ENCODE data around the gene TUT1. TPM values are rescaled to one million over a fixed set of nuclear protein-coding genes. Genes with fewer than 3 reads are reported as not detected.

Gene TUT1
- total RNA-seq, 1 experiment from 2014 or later = 19.9 TPM

DNA sequence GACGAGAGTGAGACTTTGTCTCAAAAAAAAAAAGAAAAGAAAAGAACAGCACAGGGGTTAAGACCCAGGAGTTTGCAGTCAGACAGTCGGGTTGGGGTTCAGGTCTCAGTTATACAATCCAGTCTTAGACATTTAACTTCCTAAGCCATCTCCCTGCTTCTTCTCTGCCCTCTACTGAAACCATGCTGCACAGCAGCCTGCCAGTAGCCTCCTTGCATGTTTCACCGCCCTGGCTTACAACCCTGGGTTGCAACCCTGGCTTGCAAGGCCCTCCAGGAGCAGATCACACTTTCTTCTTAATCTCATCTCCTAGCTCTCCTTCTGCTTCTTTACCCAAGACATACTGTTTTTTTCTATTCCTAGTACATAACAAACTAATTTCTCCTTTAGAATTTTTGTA, 36.4 kb upstream of the TUT1 start:
- Histone ChIP-seq H3K36me3 (ENCODE audit: control insufficient read depth, insufficient read depth, low read length) (peaks cover 25% of the 10 kb centered on the region), H3K27me3 (ENCODE audit: control insufficient read depth, insufficient read depth, low read length) (no peaks in the 10 kb centered on the region), H3K9me3 (ENCODE audit: control insufficient read depth, insufficient read depth, low read depth, low read length) (no peaks in the 10 kb centered on the region), H3K27ac (ENCODE audit: low read length) (no peak overlapping the region), H3K4me1 (ENCODE audit: control insufficient read depth, insufficient read depth, low read length) (peaks cover under 1% of the 10 kb centered on the region; the same call in 1 of the 2 replicates), H3K4me3 (ENCODE audit: low read depth in 2 of 2, low read length in 2 of 2) (no peak overlapping the region)
- POLR2A ChIA-PET = no interaction called here
- in situ Hi-C loops (cut with HindIII; ENCODE audit: low pct_unique_long_range_greater_than_20kb, low sequenced_read_pairs) (no loop called here), intact Hi-C loops (cut with micrococcal nuclease; ENCODE audit: unreplicated experiment) (no loop called here)
- CTCF ChIA-PET = no interaction called here
- ATAC-seq (peak; percentile 41; the same call in 1 of the 2 replicates), DNase-seq (ENCODE audit: low read depth, low spot score) (no peak)
- no TSS peak for BruUV-seq (replicated peaks)
- TF ChIP-seq, protein P1, sequence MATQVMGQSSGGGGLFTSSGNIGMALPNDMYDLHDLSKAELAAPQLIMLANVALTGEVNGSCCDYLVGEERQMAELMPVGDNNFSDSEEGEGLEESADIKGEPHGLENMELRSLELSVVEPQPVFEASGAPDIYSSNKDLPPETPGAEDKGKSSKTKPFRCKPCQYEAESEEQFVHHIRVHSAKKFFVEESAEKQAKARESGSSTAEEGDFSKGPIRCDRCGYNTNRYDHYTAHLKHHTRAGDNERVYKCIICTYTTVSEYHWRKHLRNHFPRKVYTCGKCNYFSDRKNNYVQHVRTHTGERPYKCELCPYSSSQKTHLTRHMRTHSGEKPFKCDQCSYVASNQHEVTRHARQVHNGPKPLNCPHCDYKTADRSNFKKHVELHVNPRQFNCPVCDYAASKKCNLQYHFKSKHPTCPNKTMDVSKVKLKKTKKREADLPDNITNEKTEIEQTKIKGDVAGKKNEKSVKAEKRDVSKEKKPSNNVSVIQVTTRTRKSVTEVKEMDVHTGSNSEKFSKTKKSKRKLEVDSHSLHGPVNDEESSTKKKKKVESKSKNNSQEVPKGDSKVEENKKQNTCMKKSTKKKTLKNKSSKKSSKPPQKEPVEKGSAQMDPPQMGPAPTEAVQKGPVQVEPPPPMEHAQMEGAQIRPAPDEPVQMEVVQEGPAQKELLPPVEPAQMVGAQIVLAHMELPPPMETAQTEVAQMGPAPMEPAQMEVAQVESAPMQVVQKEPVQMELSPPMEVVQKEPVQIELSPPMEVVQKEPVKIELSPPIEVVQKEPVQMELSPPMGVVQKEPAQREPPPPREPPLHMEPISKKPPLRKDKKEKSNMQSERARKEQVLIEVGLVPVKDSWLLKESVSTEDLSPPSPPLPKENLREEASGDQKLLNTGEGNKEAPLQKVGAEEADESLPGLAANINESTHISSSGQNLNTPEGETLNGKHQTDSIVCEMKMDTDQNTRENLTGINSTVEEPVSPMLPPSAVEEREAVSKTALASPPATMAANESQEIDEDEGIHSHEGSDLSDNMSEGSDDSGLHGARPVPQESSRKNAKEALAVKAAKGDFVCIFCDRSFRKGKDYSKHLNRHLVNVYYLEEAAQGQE (IDR thresholded peaks at IDR 0.05; ENCODE audit: insufficient read depth in 1 of 2, low read depth in 2 of 2, low read length in 1 of 2) = no peak
- TF ChIP-seq, protein P2, sequence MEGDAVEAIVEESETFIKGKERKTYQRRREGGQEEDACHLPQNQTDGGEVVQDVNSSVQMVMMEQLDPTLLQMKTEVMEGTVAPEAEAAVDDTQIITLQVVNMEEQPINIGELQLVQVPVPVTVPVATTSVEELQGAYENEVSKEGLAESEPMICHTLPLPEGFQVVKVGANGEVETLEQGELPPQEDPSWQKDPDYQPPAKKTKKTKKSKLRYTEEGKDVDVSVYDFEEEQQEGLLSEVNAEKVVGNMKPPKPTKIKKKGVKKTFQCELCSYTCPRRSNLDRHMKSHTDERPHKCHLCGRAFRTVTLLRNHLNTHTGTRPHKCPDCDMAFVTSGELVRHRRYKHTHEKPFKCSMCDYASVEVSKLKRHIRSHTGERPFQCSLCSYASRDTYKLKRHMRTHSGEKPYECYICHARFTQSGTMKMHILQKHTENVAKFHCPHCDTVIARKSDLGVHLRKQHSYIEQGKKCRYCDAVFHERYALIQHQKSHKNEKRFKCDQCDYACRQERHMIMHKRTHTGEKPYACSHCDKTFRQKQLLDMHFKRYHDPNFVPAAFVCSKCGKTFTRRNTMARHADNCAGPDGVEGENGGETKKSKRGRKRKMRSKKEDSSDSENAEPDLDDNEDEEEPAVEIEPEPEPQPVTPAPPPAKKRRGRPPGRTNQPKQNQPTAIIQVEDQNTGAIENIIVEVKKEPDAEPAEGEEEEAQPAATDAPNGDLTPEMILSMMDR (IDR thresholded peaks at IDR 0.05) = no peak
- TF ChIP-seq TCF7L2 (IDR thresholded peaks at IDR 0.05; ENCODE audit: low read depth, low read length) (no peak), SIN3A (IDR thresholded peaks at IDR 0.05; ENCODE audit: borderline replicate concordance, insufficient read depth, low read depth, low read length) (no peak), POLR2AphosphoS5 (IDR thresholded peaks at IDR 0.05; ENCODE audit: low read depth, low read length) (no peak)

DNA sequence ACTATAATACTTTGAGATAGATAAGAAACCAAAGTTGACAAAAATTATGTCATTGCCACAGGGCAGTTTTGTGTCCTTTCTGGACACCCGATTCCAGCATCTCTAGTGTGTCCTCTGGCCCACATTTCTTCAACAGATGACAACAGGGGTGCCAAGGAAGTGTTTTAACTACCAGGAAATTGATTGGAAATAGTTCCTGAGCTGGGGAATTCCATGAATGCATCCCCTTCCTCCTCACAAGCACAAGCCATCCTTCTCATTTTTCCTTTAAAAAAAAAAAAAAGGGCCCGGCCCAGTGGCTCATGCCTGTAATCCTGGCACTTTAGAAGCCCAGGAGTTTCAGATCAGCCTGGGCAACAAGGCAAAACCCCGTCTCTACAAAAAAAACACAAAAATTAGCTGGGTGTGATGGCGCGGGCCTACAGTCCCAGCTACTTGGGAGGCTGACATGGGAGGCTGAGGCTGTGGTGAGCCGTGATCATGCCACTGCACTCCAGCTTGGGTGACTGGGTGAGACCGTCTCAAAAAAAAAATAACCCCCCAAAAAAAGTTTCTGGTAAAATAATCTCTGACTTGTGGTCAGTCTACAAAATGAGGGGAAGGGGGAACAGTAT, 31.3 kb upstream of the TUT1 start:
- no TSS peak for BruUV-seq (replicated peaks)
- CTCF ChIA-PET = interaction anchor here (0.7 kb wide), 1 partner anchor 230 kb away, joined by 3 read pairs; no protein-coding TSS in a partner anchor
- Histone ChIP-seq H3K27me3 (ENCODE audit: control insufficient read depth, insufficient read depth, low read length) (no peaks in the 10 kb centered on the region), H3K4me3 (ENCODE audit: low read depth in 2 of 2, low read length in 2 of 2) (peak overlapping the region; percentile 39 to 94; a peak in 3 of 4 replicates), H3K4me1 (ENCODE audit: control insufficient read depth, insufficient read depth, low read length) (peaks cover 14% of the 10 kb centered on the region), H3K36me3 (ENCODE audit: control insufficient read depth, insufficient read depth, low read length) (peaks cover 12% of the 10 kb centered on the region; the same call in 1 of the 2 replicates), H3K27ac (ENCODE audit: low read length) (peak overlapping the region; percentile 97), H3K9me3 (ENCODE audit: control insufficient read depth, insufficient read depth, low read depth, low read length) (no peaks in the 10 kb centered on the region)
- intact Hi-C loops (cut with micrococcal nuclease; ENCODE audit: unreplicated experiment) (no loop called here), in situ Hi-C loops (cut with HindIII; ENCODE audit: low pct_unique_long_range_greater_than_20kb, low sequenced_read_pairs) (no loop called here)
- ATAC-seq (no peak; the same call in 1 of the 2 replicates), DNase-seq (ENCODE audit: low read depth, low spot score) (no peak)
- no peak for TF ChIP-seq POLR2AphosphoS5 (IDR thresholded peaks at IDR 0.05; ENCODE audit: low read depth, low read length)
- TF ChIP-seq, protein P1 (IDR thresholded peaks at IDR 0.05; ENCODE audit: insufficient read depth in 1 of 2, low read depth in 2 of 2, low read length in 1 of 2) = no peak
- TF ChIP-seq, protein P2 (IDR thresholded peaks at IDR 0.05) = no peak
- TF ChIP-seq TCF7L2 (IDR thresholded peaks at IDR 0.05; ENCODE audit: low read depth, low read length) = no peak
- TF ChIP-seq SIN3A (IDR thresholded peaks at IDR 0.05; ENCODE audit: borderline replicate concordance, insufficient read depth, low read depth, low read length) = no peak
- POLR2A ChIA-PET = interaction anchor here (0.6 to 0.8 kb wide), 3 partner anchors 23 to 62 kb away, joined by 4 to 8 read pairs (median 5); no protein-coding TSS in a partner anchor

All from Panc1 (cell line).